H4 (cell line): ENCODE data around the gene SGMS1. TPM values are rescaled to one million over a fixed set of nuclear protein-coding genes. Genes with fewer than 3 reads are reported as not detected.
"Not testable (repeated sequence)": the region's sequence is repeated elsewhere in the genome, so short reads cannot be mapped to it uniquely, and the experiment has no call there.

ENCODE experiments used
- DNase-seq: peaks from one replicate; pipeline ENCODE4 v3.0.0-alpha.2; 2015; ENCODE audit warnings: low spot score
- total RNA-seq: library from RNA; depleted of rRNA; stranded (reverse); fragments of >200 nt; shearing (Covaris generic); gene quantifications from 2 replicates; pipeline ENCODE4 v1.2.3, GENCODE V29; 2014

SGMS1 gene
- total RNA-seq, 1 experiment from 2014 or later, result 13.0 TPM

DNA sequence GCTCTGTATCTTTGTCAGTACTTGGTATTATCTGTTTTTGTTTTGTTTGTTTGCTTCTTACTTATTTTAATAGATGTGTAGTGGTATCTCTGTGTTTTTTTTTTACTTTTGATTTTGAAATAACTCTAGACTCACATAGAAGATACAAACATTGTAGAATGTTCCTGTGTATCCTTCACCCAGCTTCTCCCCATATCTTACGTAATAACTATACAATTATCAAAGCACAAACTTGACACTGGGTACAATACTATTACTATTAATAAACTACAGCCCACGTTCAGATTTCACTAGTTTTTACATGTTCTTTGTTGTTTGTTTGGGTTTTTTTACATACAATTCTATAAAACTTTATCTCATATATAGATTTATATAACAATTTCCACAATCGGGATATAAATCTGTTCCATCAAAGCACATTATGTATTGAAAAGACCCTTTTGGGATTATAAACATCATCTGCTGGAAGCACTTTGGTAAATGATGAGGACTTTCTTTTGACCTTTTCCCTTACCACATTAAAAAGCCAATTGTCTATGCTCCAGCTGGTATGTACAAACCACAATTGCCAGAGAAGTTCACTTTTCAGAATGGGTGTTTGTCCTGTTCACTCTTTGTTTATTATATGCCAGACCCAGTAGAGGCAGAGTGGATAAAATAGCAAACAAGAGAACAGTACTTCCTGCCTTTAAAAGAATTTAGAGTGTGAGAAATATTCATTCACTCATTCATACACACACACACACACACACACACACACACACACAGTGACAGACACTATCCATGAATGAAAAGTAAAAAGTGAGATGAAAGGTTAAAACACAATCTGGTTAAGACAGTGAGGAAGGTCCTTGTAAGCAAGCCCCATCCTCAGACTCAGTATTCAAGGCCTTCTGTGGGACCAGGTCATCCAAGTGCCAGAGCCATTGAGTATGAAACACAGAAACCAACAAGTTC, 113.0 kb downstream of the SGMS1 start:
- peak; percentile 42 for DNase-seq

DNA sequence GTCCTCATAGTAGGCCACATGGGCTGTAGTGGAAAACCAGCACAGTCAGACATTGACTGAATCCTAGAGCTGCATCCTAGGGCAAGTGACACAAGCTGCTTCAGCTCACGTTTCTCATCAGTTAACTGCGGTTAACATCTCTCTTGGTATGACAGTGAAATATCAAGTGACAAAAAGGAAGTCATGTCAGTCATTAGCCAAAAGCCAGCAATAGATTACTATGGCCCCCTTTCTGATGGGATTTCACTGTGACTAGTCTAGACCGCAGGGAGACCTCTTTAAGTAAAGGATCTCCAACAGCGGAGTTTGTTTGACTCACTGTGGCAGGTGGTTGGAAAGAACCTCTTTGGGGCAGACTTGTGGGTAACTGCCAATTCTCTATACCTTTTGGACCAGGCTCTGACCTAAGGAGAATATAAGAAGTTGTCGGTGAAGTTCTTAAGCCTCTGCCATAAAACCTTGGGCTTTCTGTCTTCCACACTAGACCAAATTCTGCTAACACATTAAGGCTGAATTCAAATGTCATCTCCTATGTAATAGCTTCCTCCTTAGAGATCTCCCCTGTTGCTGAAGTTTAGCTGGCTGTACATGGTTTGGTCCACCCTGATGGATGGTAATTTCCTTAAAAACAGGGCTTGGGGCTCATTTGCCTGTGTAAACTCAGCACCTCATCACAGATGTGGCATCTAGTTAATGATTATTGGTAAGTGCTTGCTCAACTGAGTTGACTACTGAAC, 115.3 kb downstream of the SGMS1 start:
- DNase-seq, result no peak

DNA sequence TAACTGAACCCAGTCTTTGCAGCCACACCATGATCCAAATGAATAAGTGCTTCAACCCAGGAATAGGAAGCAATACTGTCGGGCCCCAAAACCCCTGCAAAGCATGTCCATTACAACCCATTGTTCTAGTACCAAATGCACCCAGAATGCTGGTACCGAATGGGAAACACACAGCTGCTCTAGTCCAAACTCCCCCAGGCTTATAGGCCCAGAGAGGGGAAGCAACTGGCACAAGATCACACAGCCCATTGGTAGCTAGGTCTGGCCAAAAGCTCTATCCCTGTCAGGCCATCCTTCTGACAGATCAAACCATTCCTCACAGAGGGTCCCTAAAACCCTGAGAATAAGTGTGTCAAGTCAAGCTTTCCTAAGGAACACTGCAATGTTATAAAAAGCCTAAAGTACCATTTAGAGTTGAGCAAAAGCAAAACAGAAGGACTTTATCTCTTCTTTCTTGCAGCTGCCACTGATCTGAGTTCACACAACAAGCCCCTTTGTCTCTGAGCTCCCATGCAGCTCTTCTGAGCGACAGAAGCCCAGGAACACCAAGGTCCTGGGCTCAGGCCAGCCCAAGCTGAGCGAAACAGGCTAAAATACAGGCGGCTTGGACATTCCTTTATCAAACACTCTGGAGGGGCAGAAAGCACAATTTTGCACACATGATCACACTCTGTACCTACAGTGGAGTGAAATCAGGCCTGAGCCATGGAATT, 116.7 kb downstream of the SGMS1 start:
- no peak for DNase-seq

- DNase-seq, result no peak
Observed at GRCh38 chr10:50504389-50504788, 119.4 kb downstream of the SGMS1 start.

DNA sequence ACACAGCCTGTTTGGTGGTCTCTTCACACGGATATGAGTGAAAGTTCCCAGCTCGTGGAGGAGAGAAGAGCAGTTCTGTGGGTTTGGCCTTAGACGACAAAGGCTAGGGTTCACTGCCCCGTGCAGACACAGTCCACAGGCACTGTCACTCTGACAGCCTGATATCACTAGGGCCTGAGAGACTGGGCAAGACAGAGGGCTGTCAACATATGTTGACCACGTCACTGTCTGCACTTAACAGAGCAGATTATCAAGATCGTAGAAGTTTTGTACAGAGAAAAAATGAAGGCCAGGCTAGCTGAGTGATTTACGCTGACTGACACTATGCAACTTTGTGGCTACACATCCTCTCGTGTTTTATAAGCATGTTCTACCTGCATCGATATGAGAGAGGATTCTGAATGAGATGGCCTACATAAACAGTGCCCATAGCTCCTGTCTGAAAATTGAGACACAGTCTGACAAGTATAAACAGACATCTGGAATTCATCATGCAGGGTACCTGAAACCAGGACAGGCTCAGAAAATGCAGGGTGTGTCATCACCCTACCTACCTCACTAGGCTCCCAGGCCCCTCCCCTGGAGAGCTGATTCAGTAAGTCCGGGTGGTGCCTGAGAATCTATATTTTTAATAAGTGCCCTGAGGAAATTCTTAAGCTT, 120.0 kb downstream of the SGMS1 start:
- no peak for DNase-seq

- not testable (repeated sequence) for DNase-seq
Observed at GRCh38 chr10:50503156-50503555, 120.6 kb downstream of the SGMS1 start.

- DNase-seq, result peak; percentile 23
Observed at GRCh38 chr10:50501924-50502452, 121.8 kb downstream of the SGMS1 start.

DNA sequence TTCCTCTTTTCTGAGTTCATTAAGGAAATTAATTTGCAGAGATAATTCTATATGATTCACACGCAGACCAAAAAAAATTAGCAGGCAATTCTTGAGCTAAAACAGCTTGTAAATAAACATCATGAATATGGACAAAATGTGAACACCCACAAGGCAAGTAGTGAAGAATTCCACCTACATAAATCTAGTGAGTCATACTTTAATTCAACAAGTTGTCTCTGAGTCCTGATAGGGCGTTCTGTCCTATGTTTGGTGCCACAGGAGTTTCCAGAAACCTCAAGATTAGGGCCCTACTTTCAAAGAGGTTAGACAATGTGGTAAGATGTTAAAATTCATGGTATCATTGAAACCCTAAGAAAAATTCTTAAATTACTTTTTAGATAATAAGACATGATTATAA, 122.3 kb downstream of the SGMS1 start:
- DNase-seq, result peak; percentile 58

- DNase-seq, result no peak
Observed at GRCh38 chr10:50498465-50498864, 125.3 kb downstream of the SGMS1 start.

- peak; percentile 35 for DNase-seq
Observed at GRCh38 chr10:50497758-50498157, 126.0 kb downstream of the SGMS1 start.

- no peak for DNase-seq
Observed at GRCh38 chr10:50496228-50496627, 127.5 kb downstream of the SGMS1 start.

GRCh38 chr10:50490241-50490640, 133.5 kb downstream of the SGMS1 start:
- DNase-seq, result no peak

GRCh38 chr10:50484550-50484949, 139.2 kb downstream of the SGMS1 start:
- DNase-seq, result not testable (repeated sequence)

- no peak for DNase-seq
Observed at GRCh38 chr10:50480054-50481007, 143.4 kb downstream of the SGMS1 start.

DNA sequence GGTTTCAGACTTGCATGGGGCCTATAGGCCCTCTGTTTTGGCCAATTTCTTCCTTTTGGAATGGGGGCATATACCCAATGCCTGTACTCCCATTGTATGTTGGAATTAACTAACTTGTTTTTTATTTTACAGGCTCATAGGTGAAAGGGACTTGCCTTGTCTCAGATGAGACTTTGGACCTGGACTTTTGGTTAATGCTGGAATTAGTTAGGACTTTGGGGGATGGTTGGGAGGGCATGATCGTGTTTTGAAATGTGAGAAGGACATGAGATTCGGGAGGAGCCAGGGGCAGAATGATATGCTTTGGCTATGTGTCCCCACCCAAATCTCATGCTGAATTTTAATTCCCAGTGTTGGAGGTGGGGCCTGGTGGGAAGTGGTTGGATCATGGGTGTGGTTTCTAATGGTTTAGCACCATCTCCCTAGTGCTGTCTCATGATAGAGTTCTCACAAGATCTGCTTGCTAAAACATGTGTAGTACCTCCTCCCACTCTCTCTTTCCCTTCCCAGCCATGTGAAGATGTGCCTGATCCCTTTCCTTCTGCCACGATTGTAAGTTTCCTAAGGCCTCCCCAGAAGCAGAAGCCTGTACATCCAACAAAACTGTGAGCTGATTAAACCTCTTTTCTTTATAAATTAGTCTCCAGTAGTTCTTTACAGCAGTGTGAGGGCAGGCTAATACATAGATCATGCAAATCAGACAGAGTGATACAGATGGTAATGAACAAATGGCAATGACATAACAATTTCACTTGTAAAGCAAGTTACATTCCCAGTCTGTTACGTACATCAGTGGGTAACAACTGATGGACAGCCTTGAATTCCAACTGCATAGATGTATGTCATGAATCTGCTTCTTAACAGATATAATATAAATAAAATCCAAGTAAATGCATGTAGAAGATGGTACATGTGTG, 146.2 kb downstream of the SGMS1 start:
- DNase-seq, result no peak

- no peak for DNase-seq
Observed at GRCh38 chr10:50473756-50474155, 150.0 kb downstream of the SGMS1 start.

- DNase-seq, result no peak
Observed at GRCh38 chr10:50472914-50473313, 150.8 kb downstream of the SGMS1 start.

- DNase-seq, result no peak
Observed at GRCh38 chr10:50471583-50471975, 152.2 kb downstream of the SGMS1 start.
